GM21423 (cell line): ENCODE results near the gene TFCP2.
"Not testable (repeated sequence)": the region's sequence is repeated elsewhere in the genome, so short reads cannot be mapped to it uniquely, and the experiment has no call there.

Experiments used
- ATAC-seq: cut with Tn5 transposase; IDR thresholded peaks from one replicate; pipeline ENCODE4 v1.9.1; 2021; ENCODE audit warnings: mild to moderate bottlenecking, moderate library complexity; ENCODE audit not compliant: unreplicated experiment

Gene TFCP2

GRCh38 chr12:51085757-51086156, 87.2 kb downstream of the TFCP2 start:
- no peak for ATAC-seq

GRCh38 chr12:51083126-51083833, 89.7 kb downstream of the TFCP2 start, which contains the start of gene CSRNP2:
Gene CSRNP2 (minus strand): TSS chr12:51083596. CDS start chr12:51076561, 7,035 bp downstream.
- peak; percentile 99 for ATAC-seq

GRCh38 chr12:51082561-51083125, 90.3 kb downstream of the TFCP2 start:
- no peak for ATAC-seq

- no peak for ATAC-seq
Measured at GRCh38 chr12:51081421-51081820, 91.5 kb downstream of the TFCP2 start.

- no peak for ATAC-seq
Measured at GRCh38 chr12:51080136-51080535, 92.8 kb downstream of the TFCP2 start.

GRCh38 chr12:51078866-51079265, 94.1 kb downstream of the TFCP2 start:
- not testable (repeated sequence) for ATAC-seq

GRCh38 chr12:51078346-51078745, 94.6 kb downstream of the TFCP2 start:
- not testable (repeated sequence) for ATAC-seq

GRCh38 chr12:51077930-51078329, 95.0 kb downstream of the TFCP2 start:
- ATAC-seq: no peak

- no peak for ATAC-seq
Measured at GRCh38 chr12:51076236-51076930, 96.6 kb downstream of the TFCP2 start.

GRCh38 chr12:51075390-51075789, 97.5 kb downstream of the TFCP2 start:
- ATAC-seq: no peak

- ATAC-seq: no peak
Measured at GRCh38 chr12:51071663-51072062, 101.3 kb downstream of the TFCP2 start.

- ATAC-seq: no peak
Measured at GRCh38 chr12:51070004-51070403, 102.9 kb downstream of the TFCP2 start.

GRCh38 chr12:51067771-51068170, 105.2 kb downstream of the TFCP2 start:
- no peak for ATAC-seq

- no peak for ATAC-seq
Measured at GRCh38 chr12:51067229-51067628, 105.7 kb downstream of the TFCP2 start.

GRCh38 chr12:51065530-51065929, 107.4 kb downstream of the TFCP2 start:
- no peak for ATAC-seq

GRCh38 chr12:51062631-51063397, 110.1 kb downstream of the TFCP2 start:
- no peak for ATAC-seq

GRCh38 chr12:51059086-51059485, 113.8 kb downstream of the TFCP2 start:
- no peak for ATAC-seq

- no peak for ATAC-seq
Measured at GRCh38 chr12:51056242-51056641, 116.7 kb downstream of the TFCP2 start.

- ATAC-seq: no peak
Measured at GRCh38 chr12:51055060-51055459, 117.9 kb downstream of the TFCP2 start.

GRCh38 chr12:51051787-51052186, 121.1 kb downstream of the TFCP2 start:
- no peak for ATAC-seq

GRCh38 chr12:51049525-51049924, 123.4 kb downstream of the TFCP2 start:
- no peak for ATAC-seq
